ENCODE results near the gene TREH.

Gene TREH

DNA sequence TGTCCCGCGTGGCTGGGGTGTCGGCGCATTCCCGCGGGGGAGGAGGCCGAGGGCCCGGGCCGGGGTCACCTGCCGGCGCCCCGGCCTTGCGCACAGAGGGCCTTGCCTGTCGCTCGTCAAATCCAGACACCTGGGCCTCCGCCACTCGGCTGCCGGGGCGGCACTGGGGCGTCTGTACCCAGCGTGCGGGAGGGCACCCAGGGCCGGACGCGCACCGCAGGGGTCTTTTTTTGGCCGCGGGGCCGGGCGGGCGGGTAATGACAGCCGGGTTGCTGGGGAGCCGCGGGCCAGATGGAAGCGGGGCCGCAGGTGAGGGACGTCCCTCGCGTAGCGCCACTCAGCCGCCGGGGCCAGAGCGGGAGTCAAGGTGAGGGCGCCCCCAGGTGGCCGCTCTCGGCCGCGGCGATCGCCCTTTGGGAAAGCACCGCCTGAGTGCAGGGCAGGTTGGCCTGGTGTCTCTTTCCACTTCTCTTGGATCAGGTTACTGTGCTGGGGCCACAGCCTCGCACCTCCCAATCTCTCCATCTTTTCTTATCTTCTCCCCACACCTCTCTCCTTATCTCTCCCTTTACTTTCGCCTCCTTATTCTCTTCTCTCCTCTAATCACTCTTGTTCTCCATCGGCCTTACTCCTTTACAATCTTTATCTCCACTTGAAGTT lies 68.5 kb downstream of the TREH start:
- peak; percentile 79 for DNase-seq (ENCODE audit: low read depth)
- TF ChIP-seq, protein P1, sequence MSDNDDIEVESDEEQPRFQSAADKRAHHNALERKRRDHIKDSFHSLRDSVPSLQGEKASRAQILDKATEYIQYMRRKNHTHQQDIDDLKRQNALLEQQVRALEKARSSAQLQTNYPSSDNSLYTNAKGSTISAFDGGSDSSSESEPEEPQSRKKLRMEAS (IDR thresholded peaks at IDR 0.05; ENCODE audit: low read depth, low read length): no peak
- TF ChIP-seq MYC (IDR thresholded peaks at IDR 0.05; ENCODE audit: low read depth, low read length) (no peak; the same call in 1 of the 2 replicates), POLR2A (IDR thresholded peaks at IDR 0.05; ENCODE audit: extremely low read depth, insufficient read length) (no peak)
- TF ChIP-seq, protein P2, sequence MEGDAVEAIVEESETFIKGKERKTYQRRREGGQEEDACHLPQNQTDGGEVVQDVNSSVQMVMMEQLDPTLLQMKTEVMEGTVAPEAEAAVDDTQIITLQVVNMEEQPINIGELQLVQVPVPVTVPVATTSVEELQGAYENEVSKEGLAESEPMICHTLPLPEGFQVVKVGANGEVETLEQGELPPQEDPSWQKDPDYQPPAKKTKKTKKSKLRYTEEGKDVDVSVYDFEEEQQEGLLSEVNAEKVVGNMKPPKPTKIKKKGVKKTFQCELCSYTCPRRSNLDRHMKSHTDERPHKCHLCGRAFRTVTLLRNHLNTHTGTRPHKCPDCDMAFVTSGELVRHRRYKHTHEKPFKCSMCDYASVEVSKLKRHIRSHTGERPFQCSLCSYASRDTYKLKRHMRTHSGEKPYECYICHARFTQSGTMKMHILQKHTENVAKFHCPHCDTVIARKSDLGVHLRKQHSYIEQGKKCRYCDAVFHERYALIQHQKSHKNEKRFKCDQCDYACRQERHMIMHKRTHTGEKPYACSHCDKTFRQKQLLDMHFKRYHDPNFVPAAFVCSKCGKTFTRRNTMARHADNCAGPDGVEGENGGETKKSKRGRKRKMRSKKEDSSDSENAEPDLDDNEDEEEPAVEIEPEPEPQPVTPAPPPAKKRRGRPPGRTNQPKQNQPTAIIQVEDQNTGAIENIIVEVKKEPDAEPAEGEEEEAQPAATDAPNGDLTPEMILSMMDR (IDR thresholded peaks at IDR 0.05; ENCODE audit: low read depth, low read length): peak; percentile 83
- H3K4me3 ChIP-seq (ENCODE audit: low read depth, low read length): no peak overlapping the region

DNA sequence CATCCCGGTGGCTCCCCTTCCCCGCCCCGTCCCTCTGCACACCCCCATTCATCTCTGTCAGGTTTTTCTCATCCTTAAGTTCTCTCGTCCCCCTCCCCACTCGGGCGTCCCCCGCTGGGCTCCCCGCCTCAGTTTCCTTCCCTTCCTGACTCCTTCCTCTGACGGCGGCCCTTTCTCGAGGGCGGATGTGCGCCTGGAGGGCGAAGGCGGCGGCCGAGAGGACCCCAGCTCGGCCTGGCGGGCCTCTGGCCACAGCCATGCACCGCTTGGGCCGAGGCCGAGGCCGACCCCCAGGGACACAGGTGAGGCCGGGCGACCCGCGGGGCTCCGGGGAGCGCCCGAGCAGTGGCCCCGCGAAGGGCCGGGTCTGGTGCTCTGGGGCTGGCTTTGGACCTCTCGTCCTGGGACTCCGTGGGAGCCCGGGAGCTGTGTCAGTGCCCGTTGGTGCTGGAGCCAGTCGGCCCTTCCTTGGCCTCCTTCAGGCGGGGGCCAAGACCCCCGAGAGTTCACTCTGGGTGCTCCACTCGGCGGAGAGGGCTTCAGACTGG lies 69.2 kb downstream of the TREH start:
- no peak for DNase-seq (ENCODE audit: low read depth)
- H3K4me3 ChIP-seq (ENCODE audit: low read depth, low read length): no peak overlapping the region
- TF ChIP-seq MYC (IDR thresholded peaks at IDR 0.05; ENCODE audit: low read depth, low read length) (no peak), POLR2A (IDR thresholded peaks at IDR 0.05; ENCODE audit: extremely low read depth, insufficient read length) (no peak)
- TF ChIP-seq, protein P1 (IDR thresholded peaks at IDR 0.05; ENCODE audit: low read depth, low read length): no peak
- TF ChIP-seq, protein P2 (IDR thresholded peaks at IDR 0.05; ENCODE audit: low read depth, low read length): no peak

DNA sequence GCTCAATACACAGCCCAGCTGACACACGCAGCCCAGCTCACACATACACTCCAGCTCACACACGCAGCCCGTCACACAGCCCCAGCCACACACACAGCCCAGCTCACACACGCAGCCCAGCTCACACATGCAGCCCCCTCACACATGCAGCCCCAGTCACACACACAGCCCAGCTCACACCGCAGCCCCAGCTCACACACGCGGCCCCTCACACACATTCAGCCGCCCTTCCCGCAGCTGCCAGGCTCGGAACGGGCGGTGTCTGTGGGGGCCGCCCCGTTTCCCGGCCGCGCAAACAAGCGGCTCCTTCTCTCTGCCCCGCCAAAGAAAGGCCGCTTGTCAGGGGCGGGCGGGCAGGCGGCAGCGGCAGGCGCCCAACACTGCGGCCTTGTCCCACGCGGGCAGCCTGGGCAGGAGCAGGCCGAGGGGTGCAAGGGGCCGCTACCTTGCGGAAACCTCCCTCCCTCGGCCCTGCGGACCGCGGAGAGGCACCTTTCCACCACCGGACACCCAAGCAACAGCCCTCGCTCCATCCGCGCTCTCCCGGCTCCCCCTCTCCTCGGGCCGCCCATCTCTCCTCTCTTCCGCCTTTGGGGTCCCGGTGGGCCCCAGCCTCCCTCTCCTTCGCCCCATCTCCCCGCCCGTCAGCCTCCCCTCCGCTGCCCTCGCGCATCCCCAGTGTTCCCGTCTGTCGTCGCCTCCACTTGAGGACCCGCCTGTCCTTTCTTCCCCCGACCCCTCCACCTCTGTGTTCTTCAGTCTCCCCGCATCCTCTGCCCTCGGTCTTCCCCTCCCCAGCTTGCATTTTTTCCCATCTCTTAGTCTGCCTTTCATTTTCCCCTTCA lies 69.8 kb downstream of the TREH start:
- no peak overlapping the region for H3K4me3 ChIP-seq (ENCODE audit: low read depth, low read length)
- peak; percentile 31 for DNase-seq (ENCODE audit: low read depth)

DNA sequence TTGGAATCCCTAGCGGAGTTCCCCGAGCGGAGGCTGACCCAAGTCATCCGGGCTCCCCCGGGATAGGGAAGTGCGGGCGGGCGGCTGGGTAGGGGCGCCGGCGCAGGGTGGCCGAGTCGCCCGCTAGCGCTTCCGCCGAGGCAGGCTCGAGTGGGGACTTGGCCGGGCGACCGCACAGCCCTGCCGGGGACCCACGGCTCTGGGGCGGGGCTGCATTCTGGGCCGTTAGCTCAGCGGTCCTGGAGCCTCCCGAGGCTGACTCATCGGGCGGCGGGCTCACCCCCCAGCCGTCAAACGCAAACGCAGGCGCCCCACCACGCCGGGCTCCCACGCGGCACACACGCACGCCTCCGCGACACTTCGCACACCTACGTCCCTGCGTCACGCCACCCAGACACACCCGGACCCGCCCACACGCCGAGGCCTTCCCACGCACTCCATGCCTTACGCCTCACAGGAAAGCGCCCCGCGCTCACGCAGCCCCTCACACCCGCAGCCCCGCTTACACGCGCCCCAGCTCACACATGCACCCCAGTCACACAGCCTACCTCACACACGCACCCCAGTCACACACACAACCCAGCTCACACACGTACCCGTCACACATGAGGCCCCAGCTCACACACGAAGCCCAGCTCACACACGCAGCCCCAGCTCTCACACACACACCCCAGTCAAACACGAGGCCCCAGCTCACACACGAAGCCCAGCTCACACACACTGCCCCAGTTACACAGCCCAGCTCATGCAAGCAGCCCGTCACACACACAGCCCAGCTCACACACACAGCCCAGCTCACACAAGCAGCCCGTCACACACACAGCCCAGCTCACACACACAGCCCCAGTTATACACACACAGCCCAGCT lies 70.9 kb downstream of the TREH start:
- peak; percentile 45; the same call in 1 of the 2 replicates for TF ChIP-seq MYC (IDR thresholded peaks at IDR 0.05; ENCODE audit: low read depth, low read length)
- TF ChIP-seq, protein P1 (IDR thresholded peaks at IDR 0.05; ENCODE audit: low read depth, low read length): peak; percentile 71; the same call in 1 of the 2 replicates
- TF ChIP-seq, protein P2 (IDR thresholded peaks at IDR 0.05; ENCODE audit: low read depth, low read length): no peak
- no peak for TF ChIP-seq POLR2A (IDR thresholded peaks at IDR 0.05; ENCODE audit: extremely low read depth, insufficient read length)
- H3K4me3 ChIP-seq (ENCODE audit: low read depth, low read length): peak overlapping the region; percentile 49
- peak; percentile 83 for DNase-seq (ENCODE audit: low read depth)

More for the DNA sequence above, 69.8 kb downstream of the TREH start:
- TF ChIP-seq POLR2A (IDR thresholded peaks at IDR 0.05; ENCODE audit: extremely low read depth, insufficient read length): no peak
- TF ChIP-seq, protein P2 (IDR thresholded peaks at IDR 0.05; ENCODE audit: low read depth, low read length): no peak
- TF ChIP-seq, protein P1 (IDR thresholded peaks at IDR 0.05; ENCODE audit: low read depth, low read length): no peak
- no peak for TF ChIP-seq MYC (IDR thresholded peaks at IDR 0.05; ENCODE audit: low read depth, low read length)

Data from NB4 (cell line).